Upper lobe of left lung (tissue), 6 donors: ENCODE measurements around the gene SYTL2. TPM values are rescaled to one million over a fixed set of nuclear protein-coding genes. Genes with fewer than 3 reads are reported as not detected.

Experiments
- ATAC-seq, 2 donors: fragments of 200-7000 bp; cut with Tn5 transposase; one replicate each; pipeline ENCODE4 v1.9.1; 2022; ENCODE audit warnings: mild to moderate bottlenecking in 2 of 2, moderate library complexity in 2 of 2; ENCODE audit not compliant: low FRiP score in 2 of 2
- DNase-seq, 2 donors: peaks; one replicate each; pipeline ENCODE4 v3.0.0-alpha.2; 2019 to 2020
- H3K27ac ChIP-seq, 4 donors: fragments of 200-600 bp; sonication (generic); one replicate each; pipeline ENCODE4 v1.5.1; 2016 to 2019
- H3K27me3 ChIP-seq, 4 donors: fragments of 200-600 bp; sonication (generic); one replicate each; pipeline ENCODE4 v1.5.1; 2017 to 2019
- H3K36me3 ChIP-seq, 4 donors: fragments of 200-600 bp; sonication (generic); one replicate each; pipeline ENCODE4 v1.5.1; 2016 to 2019
- H3K4me1 ChIP-seq, 4 donors: fragments of 200-600 bp; sonication (generic); one replicate each; pipeline ENCODE4 v1.5.1; 2018 to 2019
- H3K4me3 ChIP-seq, 4 donors: fragments of 200-600 bp; sonication (generic); one replicate each; pipeline ENCODE4 v1.5.1; 2017 to 2019; ENCODE audit warnings: mild to moderate bottlenecking in 2 of 4, moderate library complexity in 1 of 4
- H3K9me3 ChIP-seq, 4 donors: fragments of 200-600 bp; sonication (generic); one replicate each; pipeline ENCODE4 v1.5.1; 2018 to 2019
- EP300 ChIP-seq, 4 donors: sonication (generic); formaldehyde crosslinking; IDR thresholded peaks; one replicate each; pipeline ENCODE4 v1.5.1; 2017; ENCODE audit warnings: antibody characterized with exemption in 4 of 4, control low read depth in 2 of 4
- POLR2A ChIP-seq, 4 donors: fragments of 450-650 bp; IDR thresholded peaks; one replicate each; pipeline ENCODE4 v1.5.1; 2016 to 2017; ENCODE audit warnings: antibody characterized with exemption in 4 of 4, mild to moderate bottlenecking in 2 of 4
- POLR2AphosphoS5 ChIP-seq, 2 donors: sonication (generic); formaldehyde crosslinking; IDR thresholded peaks; one replicate each; pipeline ENCODE4 v1.5.1; 2017; ENCODE audit warnings: antibody characterized with exemption in 2 of 2
- WGBS, 2 donors: methylation state at CpG; one replicate each; pipeline ENCODE4 v1.1.5; 2017 to 2018; 5-methylcytosine and 5-hydroxymethylcytosine counted together
- total RNA-seq, 6 donors: library from RNA; depleted of rRNA in 4 of 6; stranded (reverse); fragments of >200 nt in 4 of 6; gene quantifications; one replicate each; pipeline versions ENCODE4 v1.1.0 to v1.2.1, GENCODE V29; 2016 to 2021
- TF ChIP-seq, protein P1 (sequence below), 6 experiments: fragments of 450-650 bp in 4 of 6; fragments of 200-600 bp in 2 of 6; sonication (generic) in 2 of 6; IDR thresholded peaks; one replicate each; pipeline ENCODE4 v1.5.1; 2016 to 2019; ENCODE audit warnings: antibody characterized with exemption in 6 of 6
- donor health status: DM: no; HTN: no; CAD: no; lungs with moderate emphysema.
- donor health status: DM: no; HTN: yes; CAD: no; lungs with severe emphysema.

The SYTL2 gene
- total RNA-seq, 6 donors from 2014 or later: 11.9 to 52.7 (median 20.1) TPM

DNA sequence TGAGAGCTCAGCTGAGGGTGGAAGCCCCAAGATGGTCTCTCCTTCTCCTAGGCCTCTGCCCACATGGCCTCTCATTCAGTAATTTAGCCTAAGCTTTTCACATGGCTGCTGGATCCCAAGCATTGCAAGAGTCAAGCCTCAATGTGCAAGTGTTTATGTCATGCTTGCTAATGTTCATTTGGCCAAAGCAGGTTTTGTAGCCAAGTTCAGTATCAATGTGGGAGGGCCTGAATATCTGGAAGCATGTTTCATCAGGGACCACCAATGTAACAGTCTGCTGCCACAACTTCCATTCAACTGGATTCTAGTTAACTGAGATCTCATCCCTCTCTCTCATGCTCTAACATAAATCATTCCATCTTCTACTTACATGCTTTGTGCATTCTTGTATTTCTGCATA lies 8.5 kb upstream of the SYTL2 start:
- DNase-seq: no peak
- TF ChIP-seq EP300 (IDR thresholded peaks at IDR 0.05): no peak
- TF ChIP-seq, protein P1, sequence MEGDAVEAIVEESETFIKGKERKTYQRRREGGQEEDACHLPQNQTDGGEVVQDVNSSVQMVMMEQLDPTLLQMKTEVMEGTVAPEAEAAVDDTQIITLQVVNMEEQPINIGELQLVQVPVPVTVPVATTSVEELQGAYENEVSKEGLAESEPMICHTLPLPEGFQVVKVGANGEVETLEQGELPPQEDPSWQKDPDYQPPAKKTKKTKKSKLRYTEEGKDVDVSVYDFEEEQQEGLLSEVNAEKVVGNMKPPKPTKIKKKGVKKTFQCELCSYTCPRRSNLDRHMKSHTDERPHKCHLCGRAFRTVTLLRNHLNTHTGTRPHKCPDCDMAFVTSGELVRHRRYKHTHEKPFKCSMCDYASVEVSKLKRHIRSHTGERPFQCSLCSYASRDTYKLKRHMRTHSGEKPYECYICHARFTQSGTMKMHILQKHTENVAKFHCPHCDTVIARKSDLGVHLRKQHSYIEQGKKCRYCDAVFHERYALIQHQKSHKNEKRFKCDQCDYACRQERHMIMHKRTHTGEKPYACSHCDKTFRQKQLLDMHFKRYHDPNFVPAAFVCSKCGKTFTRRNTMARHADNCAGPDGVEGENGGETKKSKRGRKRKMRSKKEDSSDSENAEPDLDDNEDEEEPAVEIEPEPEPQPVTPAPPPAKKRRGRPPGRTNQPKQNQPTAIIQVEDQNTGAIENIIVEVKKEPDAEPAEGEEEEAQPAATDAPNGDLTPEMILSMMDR (IDR thresholded peaks at IDR 0.05): no peak
- no peak for TF ChIP-seq POLR2AphosphoS5 (IDR thresholded peaks at IDR 0.05)
- TF ChIP-seq POLR2A (IDR thresholded peaks at IDR 0.05): no peak
- Histone ChIP-seq H3K4me3 (no peak overlapping the region), H3K9me3 (no peaks in the 10 kb centered on the region), H3K27me3 (no peaks in the 10 kb centered on the region), H3K27ac (no peak overlapping the region), H3K36me3 (no peaks in the 10 kb centered on the region), H3K4me1 (no peaks in the 10 kb centered on the region)
- no peak for ATAC-seq

DNA sequence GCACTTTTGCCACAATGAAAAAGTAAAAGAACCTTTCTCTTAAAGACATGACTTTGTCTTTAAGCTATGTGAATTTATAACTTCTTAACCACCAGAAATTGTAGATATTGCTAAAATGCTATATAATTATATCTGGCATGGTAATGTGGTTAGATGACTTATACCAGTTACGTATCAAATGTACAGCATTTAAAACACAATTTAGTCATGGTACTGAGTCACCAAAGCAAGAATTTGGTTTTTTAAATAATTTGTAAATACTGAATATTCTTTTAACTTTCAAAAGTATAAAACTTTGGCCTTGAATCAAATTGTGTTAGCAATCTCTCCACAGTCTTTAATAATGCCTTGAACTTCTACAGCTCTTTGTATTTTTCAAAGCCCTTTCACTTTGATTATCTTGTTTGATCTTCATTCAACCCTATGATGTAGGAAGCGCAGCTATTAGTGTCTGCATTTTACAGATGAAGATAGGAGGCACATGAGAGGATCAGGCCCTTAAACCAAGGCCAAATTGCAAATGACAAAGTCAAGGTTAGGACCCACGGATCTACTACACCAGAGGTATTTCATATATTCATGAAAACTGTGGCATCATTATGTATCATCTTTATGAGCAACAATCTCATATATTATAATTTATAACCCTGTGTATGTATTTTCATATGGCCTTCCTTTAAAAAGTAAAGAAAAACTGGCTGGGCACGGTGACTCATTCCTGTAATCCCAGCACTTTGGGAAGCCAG lies 4.4 kb upstream of the SYTL2 start:
- WGBS, 2 donors: 87 to 95% methylated on average over 4 of the region's 4 CpGs
- no peaks in the 10 kb centered on the region for H3K9me3 ChIP-seq
- TF ChIP-seq, protein P1 (IDR thresholded peaks at IDR 0.05): no peak
- no peak for TF ChIP-seq POLR2AphosphoS5 (IDR thresholded peaks at IDR 0.05)
- no peak for TF ChIP-seq EP300 (IDR thresholded peaks at IDR 0.05)
- TF ChIP-seq POLR2A (IDR thresholded peaks at IDR 0.05): no peak
- no peaks in the 10 kb centered on the region for H3K36me3 ChIP-seq
- ATAC-seq (no peak), DNase-seq (no peak)
- H3K27me3 ChIP-seq: no peaks in the 10 kb centered on the region
- no peak overlapping the region for H3K27ac ChIP-seq
- H3K4me1 ChIP-seq: peaks cover 4 to 17% (median 12%) of the 10 kb centered on the region in 4 donors
- no peak overlapping the region for H3K4me3 ChIP-seq

DNA sequence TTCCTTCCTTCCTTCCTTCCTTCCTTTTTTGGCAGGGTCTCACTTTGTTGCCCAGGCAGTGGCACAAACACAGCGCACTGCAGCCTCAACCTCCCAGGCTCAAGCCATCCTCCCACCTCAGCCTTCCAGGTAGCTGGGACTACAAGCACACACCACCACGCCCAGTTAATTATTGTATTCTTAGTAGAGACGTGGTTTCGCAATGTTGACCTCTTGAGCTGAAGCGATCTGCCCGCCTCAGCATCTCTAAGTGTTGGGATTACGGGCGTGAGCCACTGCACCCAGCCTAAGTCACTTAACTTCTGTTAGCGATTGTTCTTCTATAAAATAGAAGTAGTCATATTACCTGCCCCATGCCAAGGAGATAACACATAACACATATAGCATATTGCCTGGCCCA lies 2.8 kb upstream of the SYTL2 start:
- peak in 1 of 2 donors; percentile 79 for DNase-seq
- peak in 1 of 2 donors; percentile 65 for ATAC-seq
- no peaks in the 10 kb centered on the region for H3K9me3 ChIP-seq

DNA sequence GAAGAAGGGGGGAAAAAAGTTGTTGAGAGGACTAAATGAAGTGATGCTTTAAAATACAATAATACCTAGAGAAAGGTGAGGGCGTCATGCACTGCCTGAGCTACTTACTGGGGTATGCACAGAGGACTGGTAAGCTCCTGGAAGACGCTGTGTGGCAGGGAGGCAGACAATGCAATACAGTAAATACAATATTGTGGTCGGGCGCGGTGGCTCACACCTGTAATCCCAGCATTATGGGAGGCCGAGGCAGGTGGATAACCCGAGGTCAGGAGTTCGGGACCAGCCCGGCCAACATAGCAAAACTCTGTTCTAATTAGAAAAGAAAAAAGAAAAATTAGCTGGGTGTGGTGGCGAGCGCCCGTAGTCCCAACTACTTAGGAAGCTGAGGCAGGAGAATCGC lies 683 bp upstream of the SYTL2 start:
- WGBS, 2 donors: 80 to 85% methylated on average over 13 of the region's 13 CpGs
- TF ChIP-seq POLR2AphosphoS5 (IDR thresholded peaks at IDR 0.05) (no peak), POLR2A (IDR thresholded peaks at IDR 0.05) (no peak)
- ATAC-seq (no peak), DNase-seq (no peak)
- Histone ChIP-seq H3K9me3 (no peaks in the 10 kb centered on the region), H3K4me1 (peaks cover 12 to 24% (median 18%) of the 10 kb centered on the region in 4 donors), H3K27me3 (no peaks in the 10 kb centered on the region), H3K27ac (peak overlapping the region in 2 of 4 donors; percentile 68 to 74), H3K36me3 (no peaks in the 10 kb centered on the region), H3K4me3 (peak overlapping the region in 3 of 4 donors; percentile 57 to 73 (median 72))

More for the DNA sequence above, 2.8 kb upstream of the SYTL2 start:
- no peaks in the 10 kb centered on the region for H3K36me3 ChIP-seq
- no peak overlapping the region for H3K4me3 ChIP-seq
- no peaks in the 10 kb centered on the region for H3K27me3 ChIP-seq
- no peak for TF ChIP-seq POLR2AphosphoS5 (IDR thresholded peaks at IDR 0.05)
- WGBS, 2 donors: 82 to 83% methylated on average over 9 of the region's 9 CpGs
- H3K27ac ChIP-seq: no peak overlapping the region
- peaks cover 12 to 24% (median 18%) of the 10 kb centered on the region in 4 donors for H3K4me1 ChIP-seq

DNA sequence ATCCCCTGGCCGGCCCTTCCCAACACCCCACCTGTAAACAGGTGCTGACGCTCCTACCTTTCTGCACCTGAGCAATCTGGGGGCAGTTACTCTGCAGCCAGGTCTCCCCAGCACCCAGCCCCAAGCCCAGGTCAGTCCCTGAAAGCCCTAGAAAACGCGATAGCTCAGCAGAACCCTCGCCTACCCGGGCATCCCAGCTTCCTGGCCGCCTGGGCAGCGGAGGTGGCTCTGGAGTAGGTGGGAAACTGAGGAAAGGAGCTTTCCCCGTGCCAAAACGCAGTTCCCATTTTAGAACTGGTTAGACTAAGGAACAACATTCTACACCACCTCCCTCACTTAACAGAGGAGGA lies 445 bp downstream of the SYTL2 start:
- WGBS, 2 donors: 7 to 13% methylated on average over 4 to 10 of the region's 10 CpGs
- Histone ChIP-seq H3K9me3 (no peaks in the 10 kb centered on the region), H3K4me3 (peak overlapping the region; percentile 36 to 73 (median 64)), H3K27me3 (no peaks in the 10 kb centered on the region), H3K36me3 (no peaks in the 10 kb centered on the region), H3K27ac (peak overlapping the region; percentile 55 to 74 (median 66)), H3K4me1 (peaks cover 12 to 24% (median 18%) of the 10 kb centered on the region in 4 donors)
- no peak for TF ChIP-seq EP300 (IDR thresholded peaks at IDR 0.05)
- TF ChIP-seq POLR2A (IDR thresholded peaks at IDR 0.05): no peak
- TF ChIP-seq POLR2AphosphoS5 (IDR thresholded peaks at IDR 0.05): no peak
- TF ChIP-seq, protein P1 (IDR thresholded peaks at IDR 0.05): no peak
- DNase-seq (no peak), ATAC-seq (peak in 1 of 2 donors; percentile 14)

DNA sequence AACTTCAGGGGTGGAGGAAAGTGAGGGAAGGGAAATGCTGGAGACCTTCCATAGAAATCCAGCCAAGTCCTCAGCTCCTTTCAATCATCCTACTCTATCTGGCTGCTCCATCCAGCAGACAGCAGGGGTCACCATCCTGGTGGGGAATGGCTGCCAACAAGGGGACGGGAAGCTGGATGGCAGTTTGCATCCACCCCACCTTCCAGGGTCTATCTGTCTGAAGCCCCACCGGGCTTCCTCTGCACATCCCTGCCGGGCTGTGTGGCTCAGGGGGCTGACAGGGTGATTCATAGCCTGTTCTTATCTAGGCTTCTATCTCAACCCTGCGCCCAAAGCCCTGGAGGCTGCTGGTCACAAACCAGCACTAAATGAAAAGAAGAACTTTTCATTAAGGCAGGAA lies 1.1 kb downstream of the SYTL2 start:
- TF ChIP-seq EP300 (IDR thresholded peaks at IDR 0.05) (no peak), POLR2A (IDR thresholded peaks at IDR 0.05) (no peak), POLR2AphosphoS5 (IDR thresholded peaks at IDR 0.05) (no peak)
- TF ChIP-seq, protein P1 (IDR thresholded peaks at IDR 0.05): no peak
- Histone ChIP-seq H3K27me3 (no peaks in the 10 kb centered on the region), H3K4me3 (peak overlapping the region in 3 of 4 donors; percentile 57 to 73 (median 72)), H3K4me1 (peaks cover 12 to 24% (median 18%) of the 10 kb centered on the region in 4 donors), H3K36me3 (no peaks in the 10 kb centered on the region), H3K27ac (peak overlapping the region in 1 of 4 donors; percentile 55), H3K9me3 (no peaks in the 10 kb centered on the region)
- ATAC-seq: peak in 1 of 2 donors; percentile 44
- 20 to 21% methylated on average over 4 of the region's 4 CpGs for WGBS, 2 donors
- DNase-seq: peak in 1 of 2 donors; percentile 10
